GM18873 (cell line): Measurements from ENCODE around the gene DMRTC2.

Source experiments
- ATAC-seq: cut with Tn5 transposase; IDR thresholded peaks from one replicate; pipeline ENCODE4 v1.9.1; 2021; ENCODE audit warnings: mild to moderate bottlenecking, moderate library complexity, moderate number of reproducible peaks; ENCODE audit not compliant: unreplicated experiment, low FRiP score

DMRTC2 gene

DNA sequence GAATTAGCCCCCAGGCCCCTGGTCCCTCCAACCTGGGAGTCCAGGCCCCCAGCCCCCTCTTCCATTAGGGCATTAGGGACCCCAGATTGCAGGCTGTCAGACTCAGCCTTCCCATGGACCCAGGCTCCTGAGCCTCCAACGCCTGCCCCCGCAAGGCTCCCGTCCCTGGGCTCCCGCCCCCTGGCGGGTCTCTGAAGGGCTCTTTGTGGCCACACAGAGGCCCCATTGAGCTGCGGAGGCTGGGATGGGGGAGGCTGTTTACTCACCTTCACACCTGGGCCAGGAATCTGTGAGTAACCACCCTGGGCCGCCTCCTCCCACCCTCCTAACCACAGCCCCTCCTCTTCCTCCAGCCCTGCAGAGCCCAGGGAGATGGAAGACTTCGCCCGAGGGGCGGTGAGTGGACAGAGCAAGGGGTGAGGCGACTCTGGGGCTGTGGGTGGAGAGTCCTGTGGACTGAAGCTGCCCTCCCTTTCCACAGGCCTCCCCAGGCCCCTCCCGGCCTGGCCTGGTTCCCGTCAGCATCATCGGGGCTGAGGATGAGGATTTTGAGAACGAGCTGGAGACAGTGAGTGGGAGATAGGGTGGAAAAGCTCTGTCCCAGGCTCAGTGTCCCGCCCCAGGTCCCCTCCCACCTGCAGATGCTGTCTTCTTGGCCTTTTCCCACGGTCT, 43.0 kb downstream of the DMRTC2 start:
- ATAC-seq = no peak

DNA sequence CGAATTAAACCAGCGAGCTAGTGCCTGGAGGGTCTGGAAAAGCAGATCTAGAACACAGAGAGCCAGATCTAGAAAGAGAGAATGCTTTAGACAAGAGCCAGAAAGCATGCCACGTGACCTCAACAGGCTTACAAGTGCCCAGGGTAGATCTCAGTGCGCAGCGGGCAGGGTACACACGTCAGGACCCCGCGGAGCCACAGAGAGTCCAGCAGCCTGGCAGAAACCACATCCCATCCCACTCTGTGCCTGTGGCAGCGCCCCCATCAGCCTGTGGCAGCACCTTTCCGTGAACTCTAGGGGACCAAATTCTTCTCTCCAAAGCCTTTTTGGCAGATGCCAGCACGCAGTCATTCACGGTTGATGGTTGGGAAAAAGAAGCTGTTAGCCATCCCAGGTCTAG, 44.1 kb downstream of the DMRTC2 start:
- no peak for ATAC-seq

DNA sequence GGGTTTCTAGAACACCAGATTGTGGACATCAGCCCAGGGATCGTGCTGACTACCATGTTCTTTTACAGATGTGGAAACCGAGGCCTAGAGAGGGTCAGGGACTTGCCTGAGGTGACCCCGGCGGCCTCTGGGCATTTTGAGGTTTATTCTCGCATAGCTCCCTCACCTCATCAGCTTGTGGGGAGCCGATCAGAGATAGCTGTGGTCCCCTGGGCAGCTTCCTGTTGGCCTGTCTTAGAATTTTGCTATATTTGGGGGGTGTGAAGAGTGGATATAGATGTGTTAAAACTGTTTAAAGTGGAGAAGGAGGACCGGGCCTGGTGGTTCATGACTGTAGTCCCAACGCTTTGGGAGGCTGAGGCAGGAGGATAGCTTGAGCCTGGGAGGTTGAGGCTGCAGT, 45.1 kb downstream of the DMRTC2 start:
- ATAC-seq = no peak

DNA sequence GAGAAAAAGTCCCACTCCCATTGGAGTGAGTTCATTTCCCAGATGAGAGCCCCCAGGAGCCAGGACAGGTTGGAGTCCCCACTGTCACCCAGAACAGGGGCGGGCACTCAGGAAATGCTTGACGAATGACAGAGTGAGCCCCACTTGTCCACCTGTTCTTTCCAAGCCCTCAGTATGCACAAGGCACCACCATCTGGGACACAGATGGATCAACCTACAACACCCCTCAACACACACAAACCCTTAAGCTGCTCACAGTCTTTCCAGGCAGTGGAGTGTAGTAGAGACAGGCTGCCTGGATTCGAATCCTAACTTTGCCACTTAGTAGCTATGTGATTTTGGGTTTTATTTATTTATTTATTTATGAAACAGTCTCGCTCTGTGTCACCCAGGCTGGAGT, 46.1 kb downstream of the DMRTC2 start:
- ATAC-seq = no peak

DNA sequence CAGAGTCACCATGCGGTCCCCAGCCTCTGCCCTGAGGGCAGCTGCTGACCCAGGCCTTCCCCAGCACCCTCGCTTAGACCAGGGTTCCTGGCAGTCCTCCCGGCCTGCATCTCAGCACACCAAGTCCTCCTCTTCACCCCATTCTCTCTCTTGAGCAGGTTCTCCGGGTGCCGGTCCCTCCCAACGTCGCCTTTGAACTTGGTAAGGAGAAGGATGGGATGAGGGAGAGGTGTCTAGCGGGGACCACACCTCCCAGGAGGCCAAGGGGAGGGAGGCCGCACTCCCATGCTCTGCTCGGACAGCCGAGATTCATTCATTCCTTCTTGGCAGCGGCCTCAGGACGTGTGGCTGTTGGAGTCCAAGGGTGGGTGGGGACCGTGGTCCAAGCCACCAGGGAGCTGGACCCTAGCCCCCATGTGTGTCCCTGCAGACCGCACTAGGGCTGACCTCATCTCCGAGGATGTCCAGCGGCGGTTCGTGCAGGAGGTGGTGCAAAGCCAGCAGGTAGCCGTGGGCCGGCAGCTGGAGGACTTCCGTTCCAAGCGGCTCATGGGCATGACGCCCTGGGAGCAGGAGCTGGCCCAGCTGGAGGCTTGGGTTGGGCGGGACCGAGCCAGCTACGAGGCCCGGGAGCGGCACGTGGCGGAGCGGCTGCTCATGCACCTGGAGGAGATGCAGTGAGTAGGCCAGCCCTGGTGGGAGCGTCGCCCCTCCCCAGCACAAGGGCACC, 47.5 kb downstream of the DMRTC2 start:
- no peak for ATAC-seq

DNA sequence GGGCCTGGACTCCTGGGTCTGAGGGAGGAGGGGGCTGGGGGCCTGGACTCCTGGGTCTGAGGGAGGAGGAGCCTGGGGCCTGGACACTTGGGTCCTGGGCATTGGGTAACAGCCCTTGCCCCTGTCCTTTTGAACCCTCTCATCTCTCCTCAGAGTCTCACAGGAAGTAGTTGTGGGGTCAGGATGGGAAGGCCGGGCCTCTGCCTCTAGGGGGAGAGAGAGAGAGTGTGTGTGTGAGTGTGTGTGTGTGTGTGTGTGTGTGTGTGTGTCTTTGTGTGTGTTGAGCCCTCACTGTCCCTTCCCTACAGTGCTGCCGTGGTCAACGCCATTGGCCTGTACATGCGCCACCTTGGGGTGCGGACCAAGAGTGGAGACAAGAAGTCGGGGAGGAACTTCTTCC, 49.1 kb downstream of the DMRTC2 start:
- no peak for ATAC-seq

DNA sequence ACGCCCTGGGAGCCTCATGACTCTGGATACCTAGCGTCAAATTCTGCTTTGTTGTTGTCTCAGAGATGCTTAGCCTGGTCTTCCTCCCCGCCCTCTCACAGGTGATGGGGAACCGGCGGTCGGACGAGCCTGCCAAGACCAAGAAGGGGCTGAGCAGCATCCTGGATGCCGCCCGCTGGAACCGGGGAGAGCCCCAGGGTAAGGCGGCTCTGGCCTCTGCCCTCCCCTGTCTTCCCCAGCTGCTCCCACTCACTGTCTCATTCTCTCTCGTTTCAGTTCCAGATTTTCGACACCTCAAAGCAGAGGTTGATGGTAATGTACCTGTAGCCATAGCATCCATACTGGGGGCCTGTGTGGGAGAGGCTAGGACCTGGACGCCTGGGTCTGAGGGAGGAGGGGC, 49.5 kb downstream of the DMRTC2 start:
- ATAC-seq = no peak

DNA sequence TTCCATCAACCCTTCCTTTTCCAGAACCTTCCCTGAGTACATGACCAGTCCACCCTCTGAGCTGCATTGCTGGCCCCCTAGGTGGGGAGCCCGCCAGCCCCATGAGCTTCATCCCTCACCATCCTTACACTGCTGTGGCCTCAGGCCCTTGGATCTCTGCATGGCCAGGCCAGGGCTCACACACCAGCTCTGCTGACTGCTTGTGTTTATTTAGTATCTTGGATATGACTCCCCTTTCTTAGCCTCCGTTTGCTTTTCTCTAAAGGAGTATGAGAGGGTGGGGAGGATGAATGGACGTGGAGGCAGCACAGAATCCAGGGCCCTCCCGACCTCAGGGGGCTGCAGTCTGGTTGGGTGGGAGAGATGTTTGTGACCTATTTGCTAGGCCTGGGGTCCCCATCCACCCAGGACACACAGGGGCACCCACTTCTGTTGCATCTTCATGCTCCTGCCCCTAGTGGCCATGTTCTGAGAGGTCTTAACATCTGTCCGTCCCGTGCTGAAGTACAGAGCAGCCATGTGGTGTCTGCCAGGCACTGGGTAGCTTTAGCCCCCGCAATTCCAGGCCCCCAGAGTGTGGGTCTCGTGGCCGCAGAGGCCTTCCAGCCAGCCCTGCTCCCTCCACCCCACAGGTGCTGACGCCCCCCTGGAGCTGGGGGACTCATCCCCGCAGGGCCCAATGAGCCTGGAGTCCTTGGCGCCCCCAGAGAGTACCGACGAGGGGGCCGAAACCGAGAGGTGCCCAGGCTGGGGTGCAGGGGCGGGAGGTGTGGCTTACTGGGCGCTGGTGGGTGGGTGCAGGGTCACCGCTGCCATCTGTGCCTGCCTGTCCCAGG, 51.1 kb downstream of the DMRTC2 start:
- no peak for ATAC-seq

DNA sequence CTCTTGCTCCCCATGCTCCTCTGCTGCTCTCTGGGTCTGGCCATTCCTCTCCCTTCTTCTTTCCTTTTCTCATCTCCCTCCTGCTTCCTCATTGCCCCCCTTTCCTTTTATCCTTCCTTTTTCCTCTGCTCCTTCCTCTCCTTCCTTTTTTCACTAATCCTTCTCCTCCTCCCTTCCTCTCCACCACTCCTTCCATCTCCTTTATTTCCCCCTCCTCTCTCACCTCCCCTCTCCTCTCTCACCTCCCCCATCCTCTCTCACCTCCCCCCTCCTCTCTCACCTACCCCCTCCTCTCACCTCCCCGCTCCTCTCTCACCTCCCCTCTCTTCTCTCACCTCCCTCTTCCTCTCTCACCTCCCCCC, 51.7 kb downstream of the DMRTC2 start:
- ATAC-seq = no peak

DNA sequence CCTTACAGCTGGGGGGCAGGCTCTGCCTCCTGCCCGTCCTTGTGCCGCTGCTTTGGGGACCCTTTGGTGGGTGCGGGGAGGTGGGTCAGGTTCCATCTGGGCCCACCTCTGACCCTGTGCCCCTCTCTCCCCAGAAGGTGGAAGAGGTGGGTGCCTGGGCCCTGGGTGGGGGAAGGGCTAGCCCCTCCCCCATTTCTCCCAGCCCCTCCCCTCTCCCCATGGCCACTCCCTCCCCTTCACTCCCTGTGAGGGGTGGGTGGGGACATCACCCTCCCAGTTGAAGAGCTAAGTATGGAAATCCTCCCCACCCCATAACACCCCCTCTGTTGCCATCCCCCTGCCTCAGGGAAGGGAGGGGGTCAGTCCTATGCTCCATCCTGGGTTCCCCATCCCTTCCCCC, 52.3 kb downstream of the DMRTC2 start:
- no peak for ATAC-seq

DNA sequence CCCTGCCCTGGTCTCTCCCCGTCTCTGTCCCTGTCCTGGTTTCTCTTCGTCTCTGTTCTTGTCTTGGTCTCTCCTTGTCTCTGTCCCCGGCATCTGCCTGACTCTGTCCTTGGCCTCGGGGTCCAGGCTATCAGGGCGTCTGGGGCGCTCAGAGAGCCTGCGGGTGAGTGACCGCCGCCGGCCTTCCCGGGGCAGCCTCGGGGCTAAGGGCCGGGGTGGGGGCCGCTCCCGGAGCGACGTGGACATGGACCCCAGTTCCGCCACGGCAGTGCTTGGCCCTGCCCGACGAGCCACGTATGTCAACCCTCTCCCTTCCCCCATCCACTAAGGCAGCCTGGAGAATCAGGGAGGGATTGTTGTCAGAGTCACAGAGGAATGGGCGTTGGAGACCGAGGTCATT, 53.0 kb downstream of the DMRTC2 start:
- ATAC-seq = no peak

DNA sequence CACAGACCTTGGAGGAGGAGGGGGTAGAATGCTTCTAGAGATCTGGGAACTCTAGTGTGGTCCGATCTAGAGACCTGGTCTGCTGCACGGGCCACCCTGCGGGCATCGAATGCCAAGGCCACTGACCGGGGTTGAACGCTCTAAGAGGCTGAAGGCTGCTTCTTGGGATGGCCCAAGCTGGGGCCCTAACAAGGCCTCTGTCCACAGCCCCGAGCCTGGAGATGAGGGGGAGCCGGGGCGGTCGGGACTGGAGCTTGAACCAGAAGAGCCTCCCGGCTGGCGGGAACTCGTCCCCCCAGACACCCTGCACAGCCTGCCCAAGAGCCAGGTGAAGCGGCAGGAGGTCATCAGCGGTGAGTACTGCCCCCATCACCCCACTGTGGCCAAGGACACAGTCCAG, 53.4 kb downstream of the DMRTC2 start:
- ATAC-seq = no peak
